GOT3 (cell line): ENCODE data around the gene AIFM3.
"Not testable (repeated sequence)": the region's sequence is repeated elsewhere in the genome, so short reads cannot be mapped to it uniquely, and the experiment has no call there.

ENCODE experiments used
- DNase-seq: peaks from one replicate; lab custom pipeline; 2025; ENCODE audit warnings: mixed read lengths; lab: John Stamatoyannopoulos, UW

AIFM3 gene

DNA sequence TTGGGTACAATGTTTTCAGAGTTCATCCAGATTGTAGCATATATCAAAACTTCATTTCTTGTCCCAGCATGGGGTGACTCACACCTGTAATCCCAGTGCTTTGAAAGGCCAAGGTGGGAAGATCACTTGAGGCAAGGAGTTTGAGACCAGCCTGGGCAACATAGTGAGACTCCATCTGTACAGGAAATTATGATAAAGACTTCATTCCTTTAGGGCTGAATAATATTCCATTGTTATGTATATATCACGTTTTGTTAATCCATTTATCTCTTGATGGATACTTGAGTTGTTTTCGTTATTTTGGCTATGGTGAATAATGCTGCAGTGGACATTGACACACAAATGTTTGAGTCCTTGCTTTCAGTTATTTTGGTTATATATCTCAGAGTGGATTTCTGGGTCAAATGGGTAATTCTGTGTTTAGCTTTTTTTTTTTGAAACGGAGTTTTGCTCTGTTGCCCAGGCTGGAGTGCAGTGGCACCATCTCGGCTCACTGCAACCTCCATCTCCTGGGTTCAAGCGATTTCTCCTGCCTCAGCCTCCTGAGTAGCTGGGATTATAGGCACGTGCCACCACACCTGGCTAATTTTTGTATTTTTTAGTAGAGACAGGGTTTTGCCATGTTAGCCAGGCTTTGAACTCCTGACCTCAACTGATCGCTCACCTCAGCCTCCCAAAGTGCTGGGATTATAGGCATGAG lies 24.7 kb upstream of the AIFM3 start:
- DNase-seq = not testable (repeated sequence)

DNA sequence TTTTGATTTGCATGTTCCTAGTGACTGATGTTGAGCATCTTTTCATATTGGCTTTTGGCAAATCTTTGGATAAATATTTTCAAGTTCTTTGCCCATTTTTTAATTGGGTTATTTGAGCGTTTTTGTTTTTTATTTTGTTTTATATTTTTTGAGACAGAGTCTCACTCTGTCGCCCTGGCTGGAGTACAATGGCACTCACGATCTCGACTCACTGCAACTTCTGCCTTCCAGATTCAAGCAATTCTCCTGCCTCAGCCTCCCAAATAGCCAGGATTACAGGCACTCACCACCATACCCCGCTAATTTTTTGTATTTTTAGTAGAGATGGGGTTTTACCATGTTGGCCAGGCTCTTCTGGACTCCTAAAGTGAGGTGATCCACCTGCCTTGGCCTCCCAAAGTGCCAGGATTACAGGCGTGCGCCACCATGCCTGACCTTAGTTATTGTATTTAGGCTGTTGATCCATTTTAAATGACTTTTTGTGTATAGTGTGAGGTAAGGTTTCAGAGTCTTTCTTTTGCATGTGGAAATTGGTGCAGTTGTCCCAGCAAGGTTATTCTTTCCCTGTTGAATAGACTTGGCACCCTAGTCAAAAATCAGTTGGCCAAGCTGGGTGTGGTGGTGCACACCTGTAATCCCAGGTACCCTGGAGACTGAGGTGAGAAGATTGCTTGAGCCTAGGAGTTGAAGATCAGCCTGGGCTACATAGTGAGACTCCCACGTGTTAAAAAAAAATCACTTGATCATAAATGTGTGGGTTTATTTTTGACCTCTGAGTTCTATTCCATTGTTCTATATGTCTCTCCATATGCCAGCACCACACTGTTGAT lies 23.7 kb upstream of the AIFM3 start:
- no peak for DNase-seq

DNA sequence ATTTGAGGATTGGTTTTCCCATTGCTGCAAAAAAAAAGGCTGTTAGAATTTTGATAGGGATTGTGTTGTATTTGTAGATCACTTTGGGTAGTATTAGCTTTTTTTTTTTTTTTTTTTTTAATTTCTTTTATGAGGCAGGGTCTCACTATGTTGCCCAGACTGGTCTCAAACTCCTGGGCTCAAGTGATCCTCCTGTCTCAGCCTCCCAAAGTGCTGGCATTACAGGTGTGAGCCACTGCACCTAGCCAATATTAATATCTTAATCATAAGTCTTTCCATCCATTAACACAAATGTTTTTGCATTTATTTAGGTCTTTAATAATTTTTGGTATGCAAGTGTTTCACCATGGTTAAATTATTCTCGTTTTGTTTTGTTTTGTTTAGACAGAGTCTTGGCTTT lies 23.0 kb upstream of the AIFM3 start:
- no peak for DNase-seq

- no peak for DNase-seq
Measured at GRCh38 chr22:20945578-20945934, 21.5 kb upstream of the AIFM3 start.

DNA sequence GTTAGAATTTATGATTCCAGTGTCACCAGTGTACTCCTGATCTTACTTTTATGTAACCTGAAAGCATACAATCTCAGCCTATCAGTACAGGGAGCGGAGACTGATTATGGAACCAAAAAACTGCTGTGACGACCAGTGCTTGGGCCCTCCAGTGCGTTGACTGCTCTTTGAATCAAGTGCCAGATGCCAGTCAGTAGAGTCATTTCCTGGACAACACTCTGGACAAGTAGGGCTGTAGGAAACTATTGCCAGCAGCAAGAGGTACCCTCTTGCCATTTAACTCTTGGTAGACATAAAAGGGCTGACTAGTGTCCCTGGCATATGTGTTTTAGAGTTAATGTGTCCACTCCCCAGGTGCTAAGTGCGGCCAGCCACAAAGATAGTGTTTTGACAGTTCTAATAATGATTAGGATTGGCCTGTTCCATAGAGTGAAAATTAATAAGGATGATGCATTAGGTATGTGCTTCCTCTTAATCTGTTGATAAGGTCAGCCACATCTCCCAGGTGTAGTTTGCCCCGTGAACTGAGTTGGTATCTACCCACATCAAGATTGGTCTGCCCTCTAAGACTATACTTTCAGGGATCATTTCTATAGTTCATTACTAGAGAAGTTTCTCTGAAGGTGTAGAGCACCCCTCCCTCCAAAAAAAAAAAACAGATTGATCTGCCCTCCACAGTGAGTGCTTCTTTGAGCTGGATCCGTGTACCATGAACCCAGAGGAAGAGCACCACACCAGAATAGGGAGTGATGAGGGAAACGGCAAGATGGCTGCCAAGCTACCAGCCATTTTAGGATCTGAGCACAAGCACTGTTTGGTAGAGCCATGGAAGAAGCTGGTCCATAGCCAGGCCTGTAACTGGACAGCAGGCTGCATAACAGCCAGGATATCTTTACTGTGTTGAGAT lies 20.7 kb upstream of the AIFM3 start:
- DNase-seq = no peak

GRCh38 chr22:20946991-20947390 lies 20.1 kb upstream of the AIFM3 start:
- DNase-seq = no peak

DNA sequence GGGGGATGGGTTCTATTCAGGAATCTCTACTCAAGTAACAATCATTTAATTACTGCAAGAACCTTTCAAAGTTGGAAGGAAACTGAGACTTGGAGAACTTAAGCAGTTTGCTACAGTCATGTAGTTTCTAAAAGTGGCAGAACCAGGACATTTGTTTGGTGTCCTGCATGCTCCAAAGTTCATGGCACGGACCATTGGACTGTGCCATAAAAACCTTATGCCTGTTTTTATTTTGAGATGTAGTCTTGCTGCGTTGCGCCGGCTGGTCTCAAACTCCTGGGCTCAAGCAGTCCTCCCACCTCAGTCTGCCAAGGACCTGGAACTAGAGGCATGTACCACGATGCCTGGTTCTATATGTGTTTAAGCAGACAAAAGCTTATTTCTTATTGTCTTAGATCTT lies 18.6 kb upstream of the AIFM3 start:
- no peak for DNase-seq

GRCh38 chr22:20948989-20949388 lies 18.1 kb upstream of the AIFM3 start:
- DNase-seq = no peak

GRCh38 chr22:20949698-20950183 lies 17.3 kb upstream of the AIFM3 start:
- DNase-seq = no peak

DNA sequence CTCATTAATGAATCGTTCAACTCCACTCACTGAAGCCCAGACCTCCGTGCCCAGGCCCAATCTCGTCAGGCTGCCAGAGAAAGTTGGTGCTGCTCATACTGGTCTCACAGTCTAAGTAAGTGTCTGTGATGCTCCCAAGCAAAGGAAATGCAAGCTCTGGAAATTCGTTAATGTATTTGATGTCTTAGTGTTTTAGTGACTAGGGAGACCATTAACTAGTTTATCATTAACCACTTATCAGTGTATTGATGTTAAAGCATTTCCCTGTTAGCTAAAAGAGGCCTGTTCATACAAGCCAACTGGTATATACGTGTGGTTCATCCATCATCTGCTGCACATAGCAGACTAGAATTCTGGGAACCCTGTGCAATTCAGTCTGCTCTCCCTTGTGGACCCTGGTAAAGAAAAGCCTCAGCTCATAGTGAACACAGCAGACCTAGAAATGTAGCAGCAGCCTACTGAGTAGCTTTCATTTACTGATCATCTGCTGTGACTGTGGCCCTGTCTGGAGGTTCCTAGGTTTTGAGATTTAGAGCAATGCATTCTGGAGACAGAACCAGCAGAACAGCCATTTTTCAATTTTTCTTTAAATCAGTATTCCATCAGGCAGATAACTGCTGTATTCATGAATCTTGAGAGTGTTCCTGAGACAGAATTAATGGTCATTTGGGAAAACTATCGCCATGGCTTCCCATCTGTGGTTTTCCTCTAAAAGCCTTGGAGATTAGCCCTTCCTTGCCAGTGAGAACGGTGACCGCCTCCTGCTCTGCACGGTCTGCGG lies 15.7 kb upstream of the AIFM3 start:
- no peak for DNase-seq

- no peak for DNase-seq
Measured at GRCh38 chr22:20951932-20952380, 15.1 kb upstream of the AIFM3 start.

DNA sequence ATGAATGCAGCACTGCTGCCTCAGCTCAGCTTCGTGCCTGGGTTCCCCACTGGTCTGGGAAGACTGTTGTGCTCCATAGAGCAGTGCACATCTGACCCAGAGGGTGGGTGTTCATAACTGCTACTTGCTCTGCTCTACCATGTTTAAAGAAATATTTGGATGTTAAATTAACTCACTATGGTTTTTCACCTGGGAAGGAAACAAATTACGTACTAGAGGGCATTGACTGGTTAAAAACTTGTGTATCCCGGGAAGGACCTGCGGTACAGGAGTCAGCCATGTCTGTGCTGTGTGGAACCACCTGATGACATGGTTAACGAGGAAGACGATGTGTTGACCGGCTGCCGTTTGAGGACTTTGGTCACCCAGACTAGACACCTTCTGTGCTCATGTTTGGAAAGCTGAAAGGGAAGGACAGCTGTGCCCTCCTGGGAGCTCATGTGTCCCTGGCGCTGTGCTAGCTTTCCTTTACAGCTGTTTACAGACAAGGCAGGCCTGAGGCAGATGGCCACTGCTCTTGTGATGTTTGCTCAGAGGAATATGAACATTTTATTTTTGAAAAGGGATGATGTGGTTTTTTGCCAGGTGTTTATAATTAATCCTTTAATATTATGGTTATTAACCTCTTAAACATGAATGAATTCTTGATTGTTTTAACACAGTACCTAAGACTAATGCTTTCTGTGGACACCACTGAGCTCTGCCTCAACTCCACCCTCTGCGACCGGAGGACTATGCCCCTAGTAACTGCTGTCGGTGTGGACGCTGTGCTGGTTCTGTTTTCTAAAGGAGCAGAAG lies 14.3 kb upstream of the AIFM3 start:
- DNase-seq = no peak

- DNase-seq = no peak
Measured at GRCh38 chr22:20953342-20953608, 13.8 kb upstream of the AIFM3 start.

DNA sequence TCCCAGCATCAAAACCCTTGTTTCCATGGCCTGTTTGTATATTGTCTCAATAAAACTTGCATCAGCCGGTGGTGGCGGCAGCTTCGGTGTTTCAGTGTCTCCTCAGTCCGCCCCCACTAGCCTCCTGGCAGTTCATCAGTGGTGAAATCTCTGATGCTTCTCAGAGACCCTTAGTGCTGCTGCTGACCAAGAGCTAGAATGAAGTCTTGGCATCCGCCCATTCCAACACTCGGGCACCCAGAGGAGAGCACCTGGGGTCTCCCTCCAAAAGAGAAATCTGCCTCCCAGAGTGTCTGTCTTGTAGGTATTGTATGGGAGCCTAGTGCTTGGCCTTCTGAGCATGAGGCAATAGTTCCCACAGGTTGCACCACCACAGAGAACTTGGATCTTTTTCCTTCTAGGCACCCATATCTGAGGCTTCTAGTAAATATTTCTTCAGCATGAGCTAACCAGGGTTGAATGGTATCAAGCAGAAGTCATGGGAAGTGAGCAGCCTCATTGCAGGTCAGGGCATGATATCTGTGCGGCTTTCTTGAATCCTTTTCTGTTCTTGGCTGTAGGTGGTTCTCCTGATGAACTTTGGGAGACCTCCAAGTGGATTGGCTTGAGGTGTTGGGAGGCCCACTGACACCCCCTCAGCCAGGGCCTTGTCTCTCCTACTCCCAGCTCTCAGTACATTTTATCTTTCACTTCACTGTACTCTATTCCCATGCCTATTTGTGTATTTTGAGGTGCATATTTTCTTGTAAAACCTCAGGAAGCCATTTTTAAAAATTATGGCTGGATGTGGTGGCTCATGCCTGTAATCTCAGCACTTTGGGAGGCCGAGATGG lies 13.2 kb upstream of the AIFM3 start:
- DNase-seq = no peak

GRCh38 chr22:20955548-20955947 lies 11.5 kb upstream of the AIFM3 start:
- no peak for DNase-seq

- DNase-seq = no peak
Measured at GRCh38 chr22:20956258-20957101, 10.6 kb upstream of the AIFM3 start.

GRCh38 chr22:20957102-20957682 lies 9.9 kb upstream of the AIFM3 start:
- no peak for DNase-seq

DNA sequence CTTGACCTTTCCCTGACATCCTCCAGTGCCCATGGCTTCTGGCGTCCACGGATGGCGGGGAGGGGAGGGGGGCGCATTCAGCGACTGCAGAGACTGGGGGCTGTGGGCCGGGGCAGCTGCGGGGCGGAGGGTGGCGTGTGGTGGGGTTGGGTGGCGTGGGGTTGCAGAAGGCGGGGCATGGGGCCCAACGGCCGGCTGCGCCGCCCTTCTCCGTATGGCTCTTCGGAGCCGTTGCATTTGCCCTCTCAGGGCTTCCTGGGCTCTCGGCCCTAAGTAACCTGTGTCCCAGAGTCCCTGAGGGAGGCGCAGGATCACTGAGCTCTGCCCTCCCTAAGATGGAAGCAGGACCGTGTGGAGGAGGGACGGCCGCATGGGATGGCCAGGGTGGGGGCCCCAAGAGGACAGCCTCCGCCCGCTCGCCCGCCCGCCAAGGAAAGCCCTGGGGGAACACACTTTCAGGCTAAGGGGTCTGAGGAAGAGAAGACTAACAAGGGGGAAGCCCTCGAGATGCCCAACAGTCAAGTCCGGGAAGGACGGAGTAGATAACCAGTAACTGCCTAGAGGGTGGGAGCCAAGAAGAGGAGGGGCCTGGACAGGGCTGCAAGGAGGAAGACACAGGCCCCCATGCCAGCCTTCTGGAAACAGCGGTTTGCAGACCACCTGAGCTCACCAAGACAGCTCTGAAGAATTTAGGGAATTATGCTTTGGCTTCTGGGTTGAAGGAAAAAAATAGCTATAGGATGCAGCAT lies 9.2 kb upstream of the AIFM3 start:
- no peak for DNase-seq
